ENCODE data around the gene IER3.

IER3 gene

DNA sequence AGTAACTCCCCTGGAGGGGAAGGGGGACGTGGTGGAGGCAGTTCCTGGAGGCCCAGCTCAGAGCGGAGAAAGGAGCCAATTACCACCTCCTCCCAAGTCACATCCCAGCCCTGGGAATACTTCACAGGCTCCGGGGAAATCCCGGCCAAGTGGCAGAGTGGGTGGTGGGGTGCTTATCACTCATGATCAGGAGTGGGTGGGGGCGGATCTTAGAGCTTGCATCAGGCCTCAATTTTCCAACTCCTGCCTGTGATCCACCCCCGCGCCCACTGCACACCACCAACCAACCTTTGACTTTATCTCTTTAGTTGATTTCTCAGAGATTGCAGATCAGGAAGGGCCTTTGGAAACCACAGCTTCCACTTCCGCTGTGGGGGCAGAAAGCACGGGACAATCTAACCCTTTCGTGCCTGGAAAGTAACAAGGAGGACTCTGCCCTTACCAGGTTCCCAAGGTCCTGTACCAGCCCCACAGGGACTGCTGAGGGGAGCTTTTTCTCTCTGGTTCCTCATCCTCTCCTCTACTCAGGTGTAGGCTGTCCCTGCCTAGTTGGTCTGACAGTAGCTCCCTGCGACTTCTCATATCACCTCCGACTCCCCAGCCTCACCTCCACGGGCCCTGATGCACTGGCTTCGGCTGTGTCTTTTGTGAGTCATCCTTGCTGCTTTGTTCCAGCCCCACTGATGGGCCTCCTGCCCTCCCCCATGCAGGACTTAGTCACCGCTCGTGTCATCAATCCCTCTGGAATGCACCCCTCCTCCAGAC, 24.9 kb upstream of the IER3 start:
- Histone ChIP-seq H3K4me3 (replicated peaks; ENCODE audit: insufficient read depth, low read length) (no peak overlapping the region), H3K27me3 (ENCODE audit: insufficient read depth, poor library complexity, severe bottlenecking) (no peaks in the 10 kb centered on the region), H3K27ac (replicated peaks) (peak overlapping the region; percentile 23; the same call in 1 of the 2 replicates)
- TF ChIP-seq GABPA (IDR thresholded peaks at IDR 0.05; ENCODE audit: low read depth) (no peak), SPI1 (IDR thresholded peaks at IDR 0.05; ENCODE audit: borderline replicate concordance, low read depth) (peak; percentile 71; the same call in 1 of the 2 replicates), POLR2AphosphoS5 (IDR thresholded peaks at IDR 0.05; ENCODE audit: low read depth) (peak; percentile 60; the same call in 1 of the 2 replicates), REST (IDR thresholded peaks at IDR 0.05; ENCODE audit: insufficient replicate concordance, low read depth) (no peak), CTCF (IDR thresholded peaks at IDR 0.05; ENCODE audit: insufficient read depth, low read length) (no peak)
- DNase-seq (ENCODE audit: low read depth in 1 of 2, low spot score in 1 of 2) = peak; percentile 75 to 77

DNA sequence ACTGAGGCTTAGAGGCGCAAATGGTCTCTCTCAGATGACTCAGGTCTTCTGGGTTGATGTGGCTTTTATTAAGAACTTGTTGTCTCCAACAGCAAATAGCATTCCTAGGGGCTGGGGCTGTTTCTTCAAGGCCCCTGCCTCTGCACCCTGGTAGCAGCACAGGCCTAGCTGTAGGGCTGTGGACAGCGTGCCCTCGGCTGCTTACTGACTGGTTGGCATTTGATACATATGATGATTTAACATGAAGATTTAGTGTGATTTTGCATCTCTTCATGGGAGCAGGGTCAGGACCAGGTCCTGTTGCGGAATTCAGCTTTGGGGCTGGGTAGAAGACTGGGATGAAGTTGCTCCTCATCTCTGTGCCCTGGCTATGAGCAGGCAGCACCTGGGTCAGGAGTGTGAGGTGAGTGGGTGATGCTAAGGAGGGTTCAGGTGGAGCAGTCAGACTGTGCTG, 24.3 kb upstream of the IER3 start:
- Histone ChIP-seq H3K4me3 (replicated peaks; ENCODE audit: insufficient read depth, low read length) (no peak overlapping the region), H3K27me3 (ENCODE audit: insufficient read depth, poor library complexity, severe bottlenecking) (no peaks in the 10 kb centered on the region), H3K27ac (replicated peaks) (peak overlapping the region; percentile 23; the same call in 1 of the 2 replicates)
- TF ChIP-seq CTCF (IDR thresholded peaks at IDR 0.05; ENCODE audit: insufficient read depth, low read length) = no peak
- no peak for TF ChIP-seq SPI1 (IDR thresholded peaks at IDR 0.05; ENCODE audit: borderline replicate concordance, low read depth)
- no peak for TF ChIP-seq POLR2AphosphoS5 (IDR thresholded peaks at IDR 0.05; ENCODE audit: low read depth)
- TF ChIP-seq REST (IDR thresholded peaks at IDR 0.05; ENCODE audit: insufficient replicate concordance, low read depth) = no peak
- TF ChIP-seq GABPA (IDR thresholded peaks at IDR 0.05; ENCODE audit: low read depth) = no peak
- no peak for DNase-seq (ENCODE audit: low read depth in 1 of 2, low spot score in 1 of 2)

DNA sequence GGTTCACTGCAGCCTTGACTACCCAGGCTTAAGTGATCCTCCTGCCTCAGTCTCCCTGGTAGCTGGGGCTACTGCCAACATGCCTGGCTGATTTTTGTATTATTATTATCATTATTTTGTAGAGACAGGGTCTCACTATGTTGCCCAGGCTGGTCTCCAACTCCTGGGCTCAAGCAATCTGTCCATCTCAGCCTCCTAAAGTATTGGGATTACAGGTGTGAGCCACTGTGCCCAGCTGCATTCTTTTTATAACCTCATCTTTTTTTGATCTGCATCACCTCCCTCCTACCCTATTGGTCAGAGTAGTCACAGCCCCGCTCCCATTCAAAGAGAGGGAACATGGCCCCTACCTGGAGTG, 23.6 kb upstream of the IER3 start:
- Histone ChIP-seq H3K4me3 (replicated peaks; ENCODE audit: insufficient read depth, low read length) (no peak overlapping the region), H3K27me3 (ENCODE audit: insufficient read depth, poor library complexity, severe bottlenecking) (no peaks in the 10 kb centered on the region), H3K27ac (replicated peaks) (no peak overlapping the region)
- DNase-seq (ENCODE audit: low read depth in 1 of 2, low spot score in 1 of 2) = no peak
- no peak for TF ChIP-seq REST (IDR thresholded peaks at IDR 0.05; ENCODE audit: insufficient replicate concordance, low read depth)
- TF ChIP-seq CTCF (IDR thresholded peaks at IDR 0.05; ENCODE audit: insufficient read depth, low read length) = no peak
- TF ChIP-seq SPI1 (IDR thresholded peaks at IDR 0.05; ENCODE audit: borderline replicate concordance, low read depth) = no peak
- no peak for TF ChIP-seq GABPA (IDR thresholded peaks at IDR 0.05; ENCODE audit: low read depth)
- TF ChIP-seq POLR2AphosphoS5 (IDR thresholded peaks at IDR 0.05; ENCODE audit: low read depth) = no peak

Data from HL-60 (cell line).